Activated T-helper 17 cell treated with anti-CD3 and anti-CD28 coated beads, Interleukin-2, amount 50 U/mL, for 72 hours (primary cell): ENCODE results near the gene ABHD4. TPM values are rescaled to one million over a fixed set of nuclear protein-coding genes. Genes with fewer than 3 reads are reported as not detected.

Experiments used
- ATAC-seq: fragments of 150-1000 bp; cut with Tn5 transposase; replicated peaks from 2 replicates; pipeline ENCODE4 v1.10.0; 2021; ENCODE audit warnings: mild to moderate bottlenecking, moderate library complexity
- H3K27ac Mint-ChIP-seq: one replicate; pipeline ENCODE4 v1.8.0; 2022; ENCODE audit warnings: mixed read lengths
- H3K27me3 Mint-ChIP-seq: one replicate; pipeline ENCODE4 v1.8.0; 2022; ENCODE audit warnings: mixed read lengths
- H3K36me3 Mint-ChIP-seq: one replicate; pipeline ENCODE4 v1.8.0; 2022; ENCODE audit warnings: low read depth, mild to moderate bottlenecking, mixed read lengths
- H3K4me1 Mint-ChIP-seq: one replicate; pipeline ENCODE4 v1.8.0; 2022; ENCODE audit warnings: mixed read lengths
- H3K4me3 Mint-ChIP-seq: one replicate; pipeline ENCODE4 v1.8.0; 2022; ENCODE audit warnings: mild to moderate bottlenecking, mixed read lengths
- H3K9me3 Mint-ChIP-seq: one replicate; pipeline ENCODE4 v1.8.0; 2022; ENCODE audit warnings: mixed read lengths
- total RNA-seq, 2 donors: library from RNA; stranded (reverse); gene quantifications; one replicate each; pipeline ENCODE4 v1.2.3, GENCODE V29; 2022

Gene ABHD4
- total RNA-seq, 2 donors from 2014 or later = 11.2 to 31.0 TPM

DNA sequence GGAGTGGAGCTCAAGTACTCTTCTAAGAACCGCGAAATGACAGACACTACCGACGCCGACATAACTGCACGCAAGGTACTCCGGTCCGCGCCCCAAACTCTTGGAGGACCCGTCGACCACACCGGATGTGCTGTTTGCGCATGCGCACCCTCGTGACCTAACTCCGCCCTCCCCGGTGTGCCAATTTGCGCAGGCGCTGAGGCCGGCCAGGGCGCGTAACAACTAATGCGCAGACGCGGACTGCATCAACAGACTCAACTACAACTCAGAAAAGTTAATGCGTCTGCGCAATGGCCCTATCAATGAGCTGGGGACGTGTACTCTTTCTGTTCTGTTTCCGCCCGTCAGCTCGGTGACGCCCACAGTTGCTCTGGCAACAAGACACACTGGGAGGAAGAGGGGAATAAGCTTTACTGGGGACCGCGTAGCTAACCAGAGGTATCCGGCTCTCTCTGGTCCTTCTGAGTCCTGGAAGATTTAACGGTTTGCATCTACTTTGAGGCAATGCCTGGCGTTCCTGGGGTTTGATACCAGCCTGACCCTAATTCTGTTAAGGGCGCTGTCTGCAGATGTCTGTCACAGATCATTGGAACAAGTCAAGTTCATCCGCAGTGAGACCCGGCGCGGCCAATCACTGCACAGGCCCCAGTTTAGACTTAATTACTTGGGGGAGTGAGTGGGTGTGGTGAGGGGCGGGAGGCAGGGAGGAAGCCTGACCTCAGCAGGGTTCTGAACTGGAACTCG, 8.8 kb upstream of the ABHD4 start, which contains the start of gene DAD1:
Gene DAD1, minus strand, starts transcription at position 129 of the 744 bp plus-strand sequence. Its CDS starts 67 bp downstream, at position 62.
- Mint-ChIP-seq H3K4me3 (peak within 1 kb of the TSS; percentile 99), H3K4me1 (peaks cover 32% of the 10 kb centered on the region), H3K27me3 (no peaks in the 10 kb centered on the region), H3K36me3 (peaks cover 53% of the 10 kb centered on the region), H3K9me3 (no peaks in the 10 kb centered on the region), H3K27ac (peak within 1 kb of the TSS; percentile 100)
- ATAC-seq = peak; percentile 87

DNA sequence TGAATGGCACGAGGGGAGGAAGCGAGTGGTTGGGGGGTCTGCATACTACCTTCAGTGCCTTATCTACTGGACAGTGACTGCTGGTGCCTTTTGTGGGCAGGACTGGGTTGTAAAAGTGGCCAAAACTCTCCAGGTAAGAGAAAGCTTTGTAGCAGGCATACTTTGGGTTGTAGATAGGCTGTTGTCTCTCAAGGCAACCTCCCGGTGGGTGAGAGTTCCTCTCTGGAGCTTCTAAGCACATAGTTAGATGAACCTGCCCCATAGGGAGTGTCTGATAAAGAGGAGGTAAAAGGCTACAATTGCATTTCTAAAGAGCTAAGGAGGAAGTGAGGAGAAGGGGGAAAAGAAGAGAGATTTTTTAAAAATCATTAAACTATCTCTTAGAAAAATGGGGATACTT, 4.9 kb upstream of the ABHD4 start:
- peaks cover 14% of the 10 kb centered on the region for H3K36me3 Mint-ChIP-seq
- no peak for ATAC-seq

DNA sequence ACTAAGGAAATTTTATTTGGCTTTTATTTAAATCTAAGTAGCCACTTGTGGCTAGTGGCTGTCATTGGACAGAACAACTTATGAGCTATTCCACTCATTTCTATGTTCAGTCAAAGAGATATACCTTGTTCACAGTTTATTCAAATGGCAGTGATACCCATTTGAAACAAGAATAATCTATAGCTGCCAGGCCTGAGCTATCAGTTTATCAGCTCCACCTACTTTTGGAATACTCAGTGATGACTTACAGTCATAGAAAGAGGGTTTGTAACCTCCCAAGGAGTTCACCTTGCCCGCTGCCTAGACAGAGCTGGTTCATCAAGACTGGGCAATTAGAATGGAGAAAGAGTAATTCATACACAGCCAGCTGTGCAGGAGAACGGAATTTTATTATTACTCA, 4.5 kb upstream of the ABHD4 start:
- Mint-ChIP-seq H3K9me3 (no peaks in the 10 kb centered on the region), H3K36me3 (peaks cover 13% of the 10 kb centered on the region), H3K4me1 (peaks cover 9% of the 10 kb centered on the region), H3K27me3 (no peaks in the 10 kb centered on the region), H3K4me3 (no peak overlapping the region), H3K27ac (no peak overlapping the region)
- ATAC-seq = no peak

More for the DNA sequence above, 4.9 kb upstream of the ABHD4 start:
- Mint-ChIP-seq H3K27me3 (no peaks in the 10 kb centered on the region), H3K9me3 (no peaks in the 10 kb centered on the region), H3K4me3 (no peak overlapping the region), H3K27ac (no peak overlapping the region), H3K4me1 (peaks cover 9% of the 10 kb centered on the region)

DNA sequence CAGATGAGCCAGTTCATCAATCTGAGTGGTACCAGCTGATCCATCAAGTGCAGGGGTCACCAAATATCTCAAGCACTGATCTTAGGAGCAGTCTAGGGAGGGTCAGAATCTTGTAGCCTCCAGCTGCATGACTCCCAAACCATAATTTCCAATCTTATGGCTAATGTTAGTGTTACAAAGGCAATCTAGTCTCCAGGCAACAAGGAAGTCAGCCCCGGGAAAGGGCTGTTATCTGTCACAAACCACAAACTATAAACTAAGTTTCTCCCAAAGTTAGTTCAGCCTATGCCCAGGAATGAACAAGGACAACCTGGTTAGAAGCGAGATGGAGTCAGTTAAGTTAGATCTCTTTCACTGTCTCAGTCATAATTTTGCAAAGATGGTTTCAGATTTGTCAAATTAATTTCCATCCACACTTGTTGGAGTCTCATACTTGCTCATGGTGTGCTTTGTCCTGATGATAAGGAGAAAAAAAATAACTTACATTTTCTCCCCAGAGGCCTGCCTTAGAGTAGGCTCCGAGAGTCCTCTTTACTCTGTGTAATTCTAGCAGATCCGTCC, 3.9 kb upstream of the ABHD4 start:
- no peak for ATAC-seq
- H3K27ac Mint-ChIP-seq = no peak overlapping the region
- H3K27me3 Mint-ChIP-seq = no peaks in the 10 kb centered on the region
- H3K4me1 Mint-ChIP-seq = peaks cover 10% of the 10 kb centered on the region
- H3K36me3 Mint-ChIP-seq = peaks cover 13% of the 10 kb centered on the region
- no peak overlapping the region for H3K4me3 Mint-ChIP-seq
- no peaks in the 10 kb centered on the region for H3K9me3 Mint-ChIP-seq

DNA sequence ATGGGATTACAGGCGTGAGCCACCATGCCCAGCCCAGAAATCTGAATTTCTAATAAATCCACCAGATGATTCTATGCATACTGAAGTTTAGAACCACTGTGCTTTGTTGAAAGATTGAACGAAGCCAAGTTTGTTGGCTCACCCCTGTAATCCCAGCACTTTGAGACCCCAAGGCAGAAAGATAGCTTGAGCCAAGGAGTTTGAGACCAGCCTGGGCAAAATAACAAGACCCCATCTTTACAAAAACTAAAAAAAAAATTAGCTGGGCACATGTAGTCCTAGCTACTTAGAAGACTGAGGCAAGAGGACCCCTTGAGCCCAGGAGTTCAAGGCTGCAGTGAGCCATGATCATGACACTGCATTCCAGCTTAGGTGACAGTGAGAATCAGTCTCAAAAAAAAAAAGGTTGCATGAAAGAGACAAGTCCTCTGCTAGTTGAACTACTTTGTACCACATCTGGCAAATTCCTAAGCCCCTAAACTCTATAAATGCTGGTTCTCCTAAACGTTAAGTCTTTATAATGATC, 1.7 kb upstream of the ABHD4 start:
- Mint-ChIP-seq H3K36me3 (peaks cover 23% of the 10 kb centered on the region), H3K27me3 (no peaks in the 10 kb centered on the region), H3K4me3 (no peak overlapping the region), H3K27ac (no peak overlapping the region), H3K9me3 (no peaks in the 10 kb centered on the region), H3K4me1 (peaks cover 18% of the 10 kb centered on the region)
- no peak for ATAC-seq

DNA sequence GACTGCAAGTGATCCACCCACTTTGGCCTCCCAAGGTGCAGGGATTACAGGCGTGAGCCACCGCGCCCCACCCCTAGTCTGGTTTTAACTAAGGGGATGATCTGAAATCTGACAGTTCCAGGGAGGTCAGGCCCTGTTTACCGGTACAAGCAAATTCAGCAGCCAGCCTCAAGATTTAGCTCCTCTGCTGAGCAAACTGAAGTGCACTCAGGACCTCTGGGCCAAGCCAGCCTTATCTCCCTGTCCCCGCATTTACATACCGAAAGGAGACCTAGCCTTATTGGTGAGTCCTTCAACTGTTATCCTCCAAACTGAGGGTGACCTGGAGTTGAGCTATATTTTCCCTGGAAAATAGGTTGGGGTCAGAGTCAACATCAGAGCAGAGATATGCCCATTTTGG, 835 bp upstream of the ABHD4 start:
- H3K36me3 Mint-ChIP-seq = peaks cover 30% of the 10 kb centered on the region

DNA sequence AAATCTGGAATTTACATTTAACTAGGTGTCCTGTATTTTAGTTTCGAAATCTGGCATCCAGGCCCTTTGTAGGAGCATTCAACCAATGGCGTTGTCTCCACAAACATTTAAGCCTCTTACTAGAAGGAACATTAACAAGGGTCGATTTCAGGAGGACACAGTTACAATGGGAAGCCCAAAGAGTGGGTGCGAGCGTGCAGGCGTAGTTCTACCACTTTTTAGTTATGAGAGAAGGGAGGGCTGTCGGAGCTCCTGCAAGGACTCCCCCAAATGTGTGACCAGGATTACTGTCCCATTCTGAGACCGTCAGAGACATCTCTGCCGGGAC, 365 bp upstream of the ABHD4 start:
- peak overlapping the region; percentile 94 for H3K27ac Mint-ChIP-seq
- H3K4me3 Mint-ChIP-seq = peak overlapping the region; percentile 99
- no peaks in the 10 kb centered on the region for H3K9me3 Mint-ChIP-seq
- peaks cover 35% of the 10 kb centered on the region for H3K36me3 Mint-ChIP-seq
- peaks cover 21% of the 10 kb centered on the region for H3K4me1 Mint-ChIP-seq
- ATAC-seq = peak; percentile 30
- no peaks in the 10 kb centered on the region for H3K27me3 Mint-ChIP-seq

More for the DNA sequence above, 835 bp upstream of the ABHD4 start:
- Mint-ChIP-seq H3K27ac (peak overlapping the region; percentile 94), H3K4me3 (peak overlapping the region; percentile 99), H3K9me3 (no peaks in the 10 kb centered on the region), H3K4me1 (peaks cover 18% of the 10 kb centered on the region), H3K27me3 (no peaks in the 10 kb centered on the region)
- ATAC-seq = no peak

DNA sequence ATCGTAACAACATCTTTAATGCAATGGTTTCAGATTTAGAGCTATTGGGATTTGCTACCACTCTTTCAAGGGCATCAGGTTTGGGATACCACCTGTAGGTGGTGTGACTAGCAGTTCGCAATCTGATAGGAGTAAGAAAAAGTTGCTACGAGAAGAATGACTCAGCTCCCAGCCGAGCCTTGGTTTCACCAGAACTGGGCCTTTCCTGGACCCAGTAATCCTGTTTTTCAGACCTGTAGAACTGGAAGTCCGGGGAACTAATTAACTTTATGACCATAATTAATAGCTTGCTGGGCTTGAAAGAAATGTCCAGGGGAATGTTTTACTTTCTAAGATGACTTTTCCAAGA, 770 bp downstream of the ABHD4 start:
- Mint-ChIP-seq H3K4me1 (peaks cover 26% of the 10 kb centered on the region), H3K9me3 (no peaks in the 10 kb centered on the region), H3K27me3 (no peaks in the 10 kb centered on the region), H3K4me3 (peak overlapping the region; percentile 99), H3K36me3 (peaks cover 46% of the 10 kb centered on the region), H3K27ac (peak overlapping the region; percentile 94)
- ATAC-seq = peak; percentile 85

DNA sequence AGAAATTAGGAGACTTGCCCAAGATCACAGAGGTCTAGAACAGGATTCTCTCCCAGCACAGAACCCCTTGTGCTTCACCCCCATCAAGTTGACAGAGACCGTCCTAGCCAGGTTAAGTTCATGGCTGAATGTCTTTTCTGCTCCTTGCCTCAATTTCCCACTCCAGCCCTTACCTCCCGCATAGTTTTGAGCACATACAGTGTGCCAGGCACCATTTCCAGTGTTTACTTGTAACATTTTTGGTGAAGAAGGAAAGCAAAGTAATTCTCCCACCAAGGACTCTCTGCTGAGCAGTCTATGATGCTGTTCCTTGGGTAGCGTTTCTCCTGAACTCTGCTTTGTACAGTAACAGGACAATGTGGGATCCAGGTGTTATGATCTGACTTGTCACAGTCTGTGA, 1.2 kb downstream of the ABHD4 start:
- no peak for ATAC-seq
- Mint-ChIP-seq H3K27me3 (no peaks in the 10 kb centered on the region), H3K4me3 (peak overlapping the region; percentile 99), H3K36me3 (peaks cover 51% of the 10 kb centered on the region), H3K4me1 (peaks cover 26% of the 10 kb centered on the region), H3K27ac (peak overlapping the region; percentile 94), H3K9me3 (no peaks in the 10 kb centered on the region)

DNA sequence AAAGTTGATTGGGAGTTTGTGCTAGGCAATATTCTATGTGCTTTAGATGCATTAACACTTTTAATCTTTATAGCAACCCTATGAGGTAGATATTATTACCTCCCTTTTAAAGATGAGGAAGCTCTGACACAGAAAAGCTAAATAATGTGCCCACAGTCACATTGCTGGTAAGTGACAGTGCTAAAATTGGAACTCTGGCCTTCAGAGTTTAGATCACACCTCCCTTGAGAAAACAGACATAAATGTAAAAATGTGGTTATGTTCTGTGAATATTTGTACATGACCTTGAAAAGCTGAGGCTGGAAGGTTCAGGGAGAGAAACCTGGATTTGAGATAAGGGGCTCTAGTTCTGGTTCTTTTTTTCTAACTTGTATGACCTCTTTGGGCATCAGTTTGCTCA, 1.9 kb downstream of the ABHD4 start:
- ATAC-seq = no peak
- H3K27ac Mint-ChIP-seq = no peak overlapping the region
- no peaks in the 10 kb centered on the region for H3K27me3 Mint-ChIP-seq
- H3K4me3 Mint-ChIP-seq = peak overlapping the region; percentile 99
- H3K4me1 Mint-ChIP-seq = peaks cover 26% of the 10 kb centered on the region
- H3K36me3 Mint-ChIP-seq = peaks cover 58% of the 10 kb centered on the region
- no peaks in the 10 kb centered on the region for H3K9me3 Mint-ChIP-seq

DNA sequence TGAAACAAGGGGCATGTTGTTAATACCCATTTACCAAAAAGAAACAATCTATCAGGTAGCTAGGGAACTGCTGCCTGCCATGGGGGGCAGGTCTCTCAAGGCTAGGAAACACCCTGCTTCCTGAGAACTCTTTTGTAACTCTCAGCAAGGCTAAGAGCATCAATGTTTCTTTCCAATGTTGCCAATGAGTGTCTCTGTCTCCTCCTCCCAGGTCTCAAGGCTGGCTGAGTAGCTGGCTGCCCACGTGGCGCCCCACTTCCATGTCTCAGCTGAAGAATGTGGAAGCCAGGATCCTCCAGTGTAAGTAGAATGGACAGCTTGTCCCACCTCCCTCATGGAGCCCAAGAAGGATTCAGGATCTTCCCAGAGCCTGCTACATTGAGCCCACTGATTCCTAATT, 3.4 kb downstream of the ABHD4 start:
- H3K27ac Mint-ChIP-seq = no peak overlapping the region
- H3K9me3 Mint-ChIP-seq = no peaks in the 10 kb centered on the region
- H3K36me3 Mint-ChIP-seq = peaks cover 72% of the 10 kb centered on the region
- no peak for ATAC-seq
- H3K27me3 Mint-ChIP-seq = no peaks in the 10 kb centered on the region
- H3K4me1 Mint-ChIP-seq = peaks cover 26% of the 10 kb centered on the region
- no peak overlapping the region for H3K4me3 Mint-ChIP-seq

DNA sequence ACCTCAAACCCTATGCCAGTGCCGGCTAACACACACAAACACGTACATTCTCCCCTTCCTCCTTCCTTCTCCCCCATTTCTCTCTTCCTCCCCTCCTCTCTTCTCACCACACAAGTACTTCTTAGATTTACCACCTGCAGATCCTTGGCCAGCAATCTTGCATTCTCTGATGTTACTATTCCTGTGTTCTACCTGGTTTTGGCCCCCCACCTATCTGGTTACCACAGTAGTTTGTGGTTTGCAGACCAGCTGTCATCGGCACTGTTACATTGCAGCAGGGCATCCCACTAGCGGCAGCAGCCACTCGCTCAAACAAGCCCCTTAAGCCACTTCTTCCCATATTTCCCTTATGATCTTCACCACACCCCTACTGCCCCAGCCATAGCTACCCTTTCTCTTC, 3.9 kb downstream of the ABHD4 start:
- H3K27me3 Mint-ChIP-seq = no peaks in the 10 kb centered on the region
- no peaks in the 10 kb centered on the region for H3K9me3 Mint-ChIP-seq
- H3K4me3 Mint-ChIP-seq = no peak overlapping the region
- H3K36me3 Mint-ChIP-seq = peaks cover 78% of the 10 kb centered on the region
- peaks cover 26% of the 10 kb centered on the region for H3K4me1 Mint-ChIP-seq
- ATAC-seq = no peak
- H3K27ac Mint-ChIP-seq = peak overlapping the region; percentile 32

DNA sequence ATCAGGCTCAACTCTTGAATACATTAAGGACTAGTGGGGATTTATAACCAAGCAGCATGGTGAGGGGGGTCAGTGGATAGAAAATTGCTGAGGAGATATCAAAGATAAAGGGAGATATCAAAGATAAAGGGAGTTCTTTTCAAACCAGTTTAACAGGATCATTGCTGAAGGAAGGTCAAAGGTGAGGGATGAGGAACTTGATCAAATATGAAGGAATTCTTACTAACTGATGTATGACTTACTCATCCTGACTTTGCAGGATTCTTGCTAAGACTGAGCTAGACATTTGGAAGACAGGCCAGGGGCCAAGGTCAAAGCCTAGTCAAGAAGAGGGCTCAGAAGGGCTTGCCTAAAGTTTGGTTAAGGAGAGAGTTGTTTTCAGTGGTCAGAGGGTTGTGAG, 4.8 kb downstream of the ABHD4 start:
- Mint-ChIP-seq H3K4me1 (peaks cover 26% of the 10 kb centered on the region), H3K27me3 (no peaks in the 10 kb centered on the region), H3K4me3 (no peak overlapping the region), H3K36me3 (peaks cover 86% of the 10 kb centered on the region), H3K27ac (peak overlapping the region; percentile 32), H3K9me3 (no peaks in the 10 kb centered on the region)
- ATAC-seq = no peak

DNA sequence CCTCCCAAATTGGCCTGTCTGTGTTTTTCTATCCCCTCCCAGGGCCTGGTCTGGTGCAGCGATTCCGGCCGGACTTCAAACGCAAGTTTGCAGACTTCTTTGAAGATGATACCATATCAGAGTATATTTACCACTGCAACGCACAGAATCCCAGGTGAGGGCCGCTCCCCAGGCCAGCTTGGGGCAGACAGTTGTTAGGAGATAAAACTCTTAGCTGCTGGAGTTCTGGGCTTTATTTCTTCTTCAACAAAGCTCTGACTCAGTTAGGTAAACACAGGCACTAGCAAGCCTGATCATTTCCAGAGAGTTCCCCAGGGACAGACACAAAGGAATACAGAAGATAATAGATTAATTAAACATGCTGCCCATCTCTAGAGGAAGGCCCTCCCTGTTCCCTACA, 8.3 kb downstream of the ABHD4 start:
- no peak overlapping the region for H3K27ac Mint-ChIP-seq
- H3K27me3 Mint-ChIP-seq = no peaks in the 10 kb centered on the region
- H3K4me3 Mint-ChIP-seq = no peak overlapping the region
- peaks cover 97% of the 10 kb centered on the region for H3K36me3 Mint-ChIP-seq
- ATAC-seq = no peak
- no peaks in the 10 kb centered on the region for H3K9me3 Mint-ChIP-seq
- peaks cover 11% of the 10 kb centered on the region for H3K4me1 Mint-ChIP-seq

DNA sequence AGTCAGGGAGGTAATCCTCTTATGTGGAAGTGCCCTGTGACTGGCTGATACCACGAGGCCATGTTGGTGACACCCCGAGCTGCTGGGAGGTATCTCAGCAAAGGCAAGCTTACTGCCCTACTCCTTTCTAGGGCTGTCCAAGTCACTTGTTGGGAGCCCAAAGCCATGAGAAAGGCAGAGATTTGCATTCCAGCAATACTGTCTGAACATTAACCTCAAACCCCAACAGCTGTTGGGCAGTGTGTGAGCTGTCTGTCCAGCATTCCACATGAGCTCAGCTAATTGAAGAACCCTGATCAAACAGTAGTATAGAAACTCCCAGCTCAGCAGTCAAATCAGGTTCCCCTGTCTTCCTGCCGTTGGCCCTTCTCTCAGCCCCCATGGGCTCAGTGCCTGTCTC, 9.2 kb downstream of the ABHD4 start:
- no peaks in the 10 kb centered on the region for H3K9me3 Mint-ChIP-seq
- no peak overlapping the region for H3K4me3 Mint-ChIP-seq
- ATAC-seq = no peak
- H3K36me3 Mint-ChIP-seq = peaks cover 89% of the 10 kb centered on the region
- H3K4me1 Mint-ChIP-seq = peaks cover 11% of the 10 kb centered on the region
- H3K27ac Mint-ChIP-seq = no peak overlapping the region
- H3K27me3 Mint-ChIP-seq = no peaks in the 10 kb centered on the region
